Thymus (tissue), 11 donors: ENCODE measurements around the gene SIAH1. TPM values are rescaled to one million over a fixed set of nuclear protein-coding genes. Genes with fewer than 3 reads are reported as not detected.

Experiments
- DNase-seq, 9 donors: peaks; one replicate each; pipeline ENCODE4 v3.0.0-alpha.2; 2013; ENCODE audit warnings: low spot score in 9 of 9, low read depth in 6 of 9, missing footprints in 1 of 9
- H3K27ac ChIP-seq, 2 donors: one replicate each; pipeline ENCODE4 v1.5.1; 2013; ENCODE audit warnings: control low read depth in 1 of 2, low read depth in 1 of 2, low read length in 1 of 2, mild to moderate bottlenecking in 1 of 2, moderate library complexity in 1 of 2
- H3K27me3 ChIP-seq, 2 donors: one replicate each; pipeline ENCODE4 v1.5.1; 2013; ENCODE audit warnings: low read length in 1 of 2; ENCODE audit not compliant: control insufficient read depth in 2 of 2, insufficient read depth in 1 of 2
- H3K36me3 ChIP-seq, 2 donors: one replicate each; pipeline ENCODE4 v1.5.1; 2013; ENCODE audit warnings: low read length in 1 of 2, mild to moderate bottlenecking in 1 of 2, moderate library complexity in 1 of 2; ENCODE audit not compliant: control insufficient read depth in 2 of 2, insufficient read depth in 2 of 2
- H3K4me1 ChIP-seq, 2 donors: one replicate each; pipeline ENCODE4 v1.5.1; 2013; ENCODE audit warnings: low read length in 2 of 2; ENCODE audit not compliant: control insufficient read depth in 2 of 2, insufficient read depth in 2 of 2
- H3K4me3 ChIP-seq, 2 donors: one replicate each; pipeline ENCODE4 v1.5.1; 2013; ENCODE audit warnings: low read length in 2 of 2, control low read depth in 1 of 2, mild to moderate bottlenecking in 1 of 2
- H3K9me3 ChIP-seq, 2 donors: one replicate each; pipeline ENCODE4 v1.5.1; 2013; ENCODE audit warnings: low read length in 1 of 2, mild to moderate bottlenecking in 1 of 2; ENCODE audit not compliant: control insufficient read depth in 2 of 2, insufficient read depth in 1 of 2
- whole genome bisulfite sequencing: extraction: QIAGEN DNeasy Blood & Tissue Kit; methylation state at CpG from one replicate; pipeline ENCODE4 v1.1.7; 2013; 5-methylcytosine and 5-hydroxymethylcytosine counted together
- polyA plus RNA-seq: library from polyadenylated mRNA; stranded (reverse); fragments of 200-250 nt; gene quantifications from one replicate; pipeline ENCODE4 v1.2.3, GENCODE V29; 2013
- total RNA-seq: library from RNA; stranded (reverse); fragments of 120-200 nt; gene quantifications from one replicate; pipeline ENCODE4 v1.2.4, GENCODE V29; 2013
- donor health status: healthy.

Gene SIAH1
- total and polyA plus RNA-seq, 2 donors: 19.0 to 31.1 TPM

- Histone ChIP-seq H3K27ac (no peak overlapping the region), H3K9me3 (no peaks in the 10 kb centered on the region), H3K4me3 (no peak overlapping the region), H3K36me3 (peaks cover 8 to 17% of the 10 kb centered on the region in 2 donors), H3K27me3 (no peaks in the 10 kb centered on the region), H3K4me1 (no peaks in the 10 kb centered on the region)
- no peak for DNase-seq
- WGBS: 97% methylated on average over 9 of the region's 9 CpGs
Observed at GRCh38 chr16:48334325-48334724, 50.9 kb downstream of the SIAH1 start.

- H3K9me3 ChIP-seq: no peaks in the 10 kb centered on the region
- no peaks in the 10 kb centered on the region for H3K4me1 ChIP-seq
- peaks cover 8 to 17% of the 10 kb centered on the region in 2 donors for H3K36me3 ChIP-seq
- H3K27ac ChIP-seq: no peak overlapping the region
- H3K27me3 ChIP-seq: no peaks in the 10 kb centered on the region
- 97% methylated on average over 5 of the region's 5 CpGs for WGBS
- no peak for DNase-seq
- no peak overlapping the region for H3K4me3 ChIP-seq
Observed at GRCh38 chr16:48332978-48333377, 52.2 kb downstream of the SIAH1 start.

- 43% methylated on average over 3 of the region's 3 CpGs for WGBS
- H3K36me3 ChIP-seq: peaks cover 8 to 14% of the 10 kb centered on the region in 2 donors
- no peak for DNase-seq
Observed at GRCh38 chr16:48330841-48331192, 54.4 kb downstream of the SIAH1 start.

DNA sequence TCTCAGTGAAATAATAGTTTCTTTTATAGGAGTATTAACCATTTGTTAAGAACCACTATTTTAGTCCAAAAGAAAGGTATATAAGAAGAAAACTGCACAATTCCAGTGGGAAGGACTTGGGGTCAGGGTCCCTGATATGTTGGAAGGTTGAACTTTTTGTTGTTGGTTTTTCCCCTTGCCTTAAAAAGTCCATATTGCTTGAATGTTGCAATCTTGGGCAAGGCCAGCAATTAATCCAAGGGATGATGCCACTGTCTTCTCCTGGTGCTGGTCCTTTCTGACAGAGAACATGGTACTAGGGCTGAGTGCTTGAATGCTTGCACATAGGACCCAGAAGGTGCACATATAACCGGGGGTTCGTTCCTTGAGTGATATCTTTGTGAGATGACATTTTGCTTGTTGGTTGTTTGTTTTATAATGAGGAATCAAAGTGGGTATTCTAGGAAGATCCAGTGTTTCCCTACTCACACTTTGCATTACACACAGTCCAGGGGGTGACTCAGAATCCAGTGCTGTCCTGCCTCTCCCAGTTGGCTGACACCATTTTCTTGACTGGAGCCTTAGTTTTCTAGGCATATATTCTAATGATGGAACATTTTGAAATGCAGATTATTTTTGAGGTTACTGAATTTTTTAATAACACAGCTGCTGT, 54.9 kb downstream of the SIAH1 start:
- Histone ChIP-seq H3K9me3 (no peaks in the 10 kb centered on the region), H3K4me1 (no peaks in the 10 kb centered on the region), H3K36me3 (peaks cover 8 to 12% of the 10 kb centered on the region in 2 donors), H3K27ac (no peak overlapping the region), H3K27me3 (no peaks in the 10 kb centered on the region), H3K4me3 (no peak overlapping the region)
- WGBS: over 99% methylated on average over 2 of the region's 2 CpGs
- DNase-seq: no peak

More at GRCh38 chr16:48330841-48331192, 54.4 kb downstream of the SIAH1 start:
- H3K27ac ChIP-seq: no peak overlapping the region
- no peaks in the 10 kb centered on the region for H3K4me1 ChIP-seq
- H3K4me3 ChIP-seq: no peak overlapping the region
- no peaks in the 10 kb centered on the region for H3K9me3 ChIP-seq
- H3K27me3 ChIP-seq: no peaks in the 10 kb centered on the region

DNA sequence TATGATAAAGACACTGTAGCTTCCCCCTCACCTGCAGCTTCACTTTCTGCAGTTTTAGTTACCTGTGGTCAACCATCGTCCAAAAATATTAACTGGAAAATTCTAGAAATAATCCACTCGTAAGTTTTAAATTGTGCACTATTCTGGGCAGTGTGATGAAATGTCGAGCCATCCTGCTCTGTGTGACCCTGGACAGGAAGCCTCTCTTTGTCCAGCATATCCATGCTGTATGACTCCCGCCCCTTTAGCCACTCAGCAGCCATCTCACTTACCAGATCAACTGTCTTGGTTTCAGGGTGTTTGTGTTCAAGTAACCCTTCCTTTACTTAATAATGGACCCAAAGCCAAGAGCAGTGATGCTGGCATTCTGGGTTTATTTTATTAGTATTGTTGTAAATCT, 56.1 kb downstream of the SIAH1 start:
- 98% methylated on average over 4 of the region's 4 CpGs for WGBS
- no peak overlapping the region for H3K27ac ChIP-seq
- H3K4me1 ChIP-seq: no peaks in the 10 kb centered on the region
- H3K4me3 ChIP-seq: no peak overlapping the region
- DNase-seq: no peak
- peaks cover 1% of the 10 kb centered on the region in 2 donors for H3K36me3 ChIP-seq
- H3K9me3 ChIP-seq: no peaks in the 10 kb centered on the region
- no peaks in the 10 kb centered on the region for H3K27me3 ChIP-seq

- no peak overlapping the region for H3K4me3 ChIP-seq
- DNase-seq: no peak
- no peaks in the 10 kb centered on the region for H3K9me3 ChIP-seq
- no peaks in the 10 kb centered on the region for H3K4me1 ChIP-seq
- H3K27me3 ChIP-seq: no peaks in the 10 kb centered on the region
- no peak overlapping the region for H3K27ac ChIP-seq
- 89% methylated on average over 4 of the region's 4 CpGs for WGBS
- peaks cover 0 to 4% of the 10 kb centered on the region in 2 donors for H3K36me3 ChIP-seq
Observed at GRCh38 chr16:48326915-48327314, 58.3 kb downstream of the SIAH1 start.

DNA sequence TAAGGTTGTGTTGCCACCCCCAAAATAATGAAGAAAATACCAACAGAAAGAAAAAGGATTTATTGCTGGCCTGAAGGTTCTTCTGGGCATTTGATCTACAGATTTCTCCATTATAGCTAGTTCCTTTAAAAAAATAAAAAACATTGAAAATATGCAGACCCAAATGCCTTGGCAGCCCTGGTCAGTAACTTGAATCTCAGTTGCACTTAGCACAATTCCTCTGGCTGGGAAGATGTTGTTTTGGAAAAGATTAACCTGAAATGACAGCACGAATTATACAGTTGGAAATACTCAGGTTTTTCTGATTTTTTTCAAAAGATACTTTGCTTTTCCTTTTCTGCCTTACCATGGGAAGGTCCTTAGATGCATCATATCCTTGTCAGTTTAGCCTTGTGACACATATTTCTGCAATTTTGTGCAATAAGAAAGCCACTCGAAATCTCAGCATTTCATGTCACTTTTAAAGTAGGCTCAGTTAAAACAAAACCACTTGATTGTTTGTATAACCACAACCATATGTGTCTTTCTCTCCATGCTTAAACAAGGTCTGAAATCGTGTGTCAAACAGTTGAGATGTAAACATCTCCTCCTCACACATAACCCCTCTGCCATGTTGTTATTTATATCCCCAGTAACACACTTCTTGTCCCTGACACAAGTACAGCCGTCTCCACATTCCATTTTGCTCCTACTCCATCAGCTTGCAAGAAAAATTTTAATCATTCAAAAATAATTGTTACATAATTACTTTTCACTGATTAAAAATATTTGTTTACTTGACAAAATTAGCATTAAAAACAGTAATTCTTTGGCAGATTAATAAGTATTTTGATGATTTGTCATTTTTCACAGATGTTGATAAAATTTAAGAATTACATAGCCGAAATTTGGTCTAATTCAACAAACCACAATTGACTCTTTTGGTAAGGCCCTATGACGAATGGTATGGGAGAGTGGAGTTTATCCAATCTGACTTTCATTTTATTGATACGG, 61.1 kb downstream of the SIAH1 start:
- H3K4me3 ChIP-seq: no peak overlapping the region
- peaks cover 5% of the 10 kb centered on the region in 2 donors for H3K4me1 ChIP-seq
- no peak for DNase-seq
- no peaks in the 10 kb centered on the region for H3K27me3 ChIP-seq
- no peak overlapping the region for H3K27ac ChIP-seq
- 88% methylated on average over 7 of the region's 7 CpGs for WGBS
- no peaks in the 10 kb centered on the region for H3K9me3 ChIP-seq
- H3K36me3 ChIP-seq: peaks cover 0 to 4% of the 10 kb centered on the region in 2 donors

GRCh38 chr16:48321317-48322036, 63.7 kb downstream of the SIAH1 start:
- H3K9me3 ChIP-seq: no peaks in the 10 kb centered on the region
- no peak overlapping the region for H3K4me3 ChIP-seq
- no peak overlapping the region for H3K27ac ChIP-seq
- no peak for DNase-seq
- H3K27me3 ChIP-seq: no peaks in the 10 kb centered on the region
- H3K4me1 ChIP-seq: peaks cover 13 to 19% of the 10 kb centered on the region in 2 donors
- WGBS: 97% methylated on average over 2 of the region's 2 CpGs
- peaks cover 0 to 4% of the 10 kb centered on the region in 2 donors for H3K36me3 ChIP-seq
